Suprapubic skin (tissue), 4 donors: Measurements from ENCODE around the gene UXS1. TPM values are rescaled to one million over a fixed set of nuclear protein-coding genes. Genes with fewer than 3 reads are reported as not detected.

ENCODE experiments used
- DNase-seq, 2 donors: peaks; one replicate each; pipeline ENCODE4 v3.0.0-alpha.2; 2019; ENCODE audit warnings: low spot score in 2 of 2
- H3K27ac ChIP-seq: fragments of 200-600 bp; sonication (generic); one replicate; pipeline ENCODE4 v1.5.1; 2019
- H3K27me3 ChIP-seq: fragments of 200-600 bp; sonication (generic); one replicate; pipeline ENCODE4 v1.5.1; 2019
- H3K36me3 ChIP-seq: fragments of 200-600 bp; sonication (generic); one replicate; pipeline ENCODE4 v1.5.1; 2019
- H3K4me1 ChIP-seq: fragments of 200-600 bp; sonication (generic); one replicate; pipeline ENCODE4 v1.5.1; 2019
- H3K4me3 ChIP-seq: fragments of 200-600 bp; sonication (generic); one replicate; pipeline ENCODE4 v1.5.1; 2019; ENCODE audit warnings: mild to moderate bottlenecking
- H3K9me3 ChIP-seq: fragments of 200-600 bp; sonication (generic); one replicate; pipeline ENCODE4 v1.5.1; 2019
- EP300 ChIP-seq: sonication (generic); formaldehyde crosslinking; IDR thresholded peaks from one replicate; pipeline ENCODE4 v1.6.1; 2017; ENCODE audit warnings: antibody characterized with exemption
- POLR2A ChIP-seq, 2 donors: fragments of 450-650 bp; IDR thresholded peaks; one replicate each; pipeline ENCODE4 v1.6.1; 2017; ENCODE audit warnings: antibody characterized with exemption in 2 of 2, mild to moderate bottlenecking in 2 of 2, moderate library complexity in 2 of 2
- POLR2AphosphoS5 ChIP-seq, 3 donors: sonication (generic); formaldehyde crosslinking; IDR thresholded peaks; one replicate each; pipeline ENCODE4 v1.6.1; 2017; ENCODE audit warnings: antibody characterized with exemption in 3 of 3
- WGBS: methylation state at CpG from one replicate; pipeline ENCODE4 v1.1.5; 2018; 5-methylcytosine and 5-hydroxymethylcytosine counted together
- total RNA-seq, 4 donors: library from RNA; depleted of rRNA; stranded (reverse); fragments of >200 nt; gene quantifications; one replicate each; pipeline ENCODE4 v1.1.0, GENCODE V29; 2016
- TF ChIP-seq, protein P1 (sequence below), 2 donors: fragments of 200-600 bp in 1 of 2; fragments of 450-650 bp in 1 of 2; sonication (generic) in 1 of 2; IDR thresholded peaks; one replicate each; pipeline ENCODE4 v1.5.1; 2016 to 2019; ENCODE audit warnings: antibody characterized with exemption in 2 of 2, mild to moderate bottlenecking in 1 of 2, moderate library complexity in 1 of 2

UXS1 gene
- total RNA-seq, 4 donors from 2014 or later = 24.6 to 73.3 (median 58.7) TPM

DNA sequence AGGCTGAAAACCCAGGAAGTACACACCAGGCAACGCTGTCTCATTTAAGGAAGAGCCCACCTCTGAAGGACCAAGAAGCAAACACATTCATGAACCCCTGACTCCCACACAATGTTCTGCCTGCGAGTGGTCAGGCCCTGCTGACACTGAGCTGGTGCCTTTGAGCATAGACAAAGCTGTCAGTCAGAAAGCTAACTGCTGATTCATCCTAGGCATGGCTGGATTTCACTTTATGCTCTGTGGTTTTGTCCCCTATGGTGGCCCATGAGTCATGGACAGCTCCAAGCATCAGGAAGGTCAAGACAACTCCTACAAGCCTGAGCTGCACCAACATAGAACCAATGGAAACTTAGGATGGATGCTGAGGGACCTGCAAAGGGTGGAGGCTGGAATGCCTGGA lies 78.9 kb downstream of the UXS1 start:
- H3K27ac ChIP-seq = no peak overlapping the region

DNA sequence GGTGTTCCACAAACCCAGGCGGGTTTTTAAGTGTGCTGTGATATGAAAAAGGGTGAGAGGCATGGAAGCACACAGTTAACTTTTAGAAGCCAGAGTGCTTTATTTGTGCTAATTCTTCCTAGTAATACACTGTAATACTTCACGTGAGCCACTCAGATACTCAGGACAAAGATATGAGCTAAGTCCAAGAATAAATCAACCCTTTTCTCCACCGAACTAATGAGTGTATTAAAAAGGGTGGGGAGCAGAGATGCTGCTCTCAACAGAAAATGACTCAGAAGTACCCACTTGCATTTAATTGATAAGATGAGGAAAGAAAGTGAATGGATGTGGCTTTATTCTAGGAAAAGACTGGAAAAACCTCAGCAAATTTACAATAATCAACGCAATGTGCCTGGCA lies 79.9 kb downstream of the UXS1 start:
- Histone ChIP-seq H3K27me3 (no peaks in the 10 kb centered on the region), H3K9me3 (no peaks in the 10 kb centered on the region), H3K4me1 (peaks cover 4% of the 10 kb centered on the region), H3K4me3 (no peak overlapping the region), H3K27ac (no peak overlapping the region), H3K36me3 (peaks cover 40% of the 10 kb centered on the region)
- TF ChIP-seq, protein P1, sequence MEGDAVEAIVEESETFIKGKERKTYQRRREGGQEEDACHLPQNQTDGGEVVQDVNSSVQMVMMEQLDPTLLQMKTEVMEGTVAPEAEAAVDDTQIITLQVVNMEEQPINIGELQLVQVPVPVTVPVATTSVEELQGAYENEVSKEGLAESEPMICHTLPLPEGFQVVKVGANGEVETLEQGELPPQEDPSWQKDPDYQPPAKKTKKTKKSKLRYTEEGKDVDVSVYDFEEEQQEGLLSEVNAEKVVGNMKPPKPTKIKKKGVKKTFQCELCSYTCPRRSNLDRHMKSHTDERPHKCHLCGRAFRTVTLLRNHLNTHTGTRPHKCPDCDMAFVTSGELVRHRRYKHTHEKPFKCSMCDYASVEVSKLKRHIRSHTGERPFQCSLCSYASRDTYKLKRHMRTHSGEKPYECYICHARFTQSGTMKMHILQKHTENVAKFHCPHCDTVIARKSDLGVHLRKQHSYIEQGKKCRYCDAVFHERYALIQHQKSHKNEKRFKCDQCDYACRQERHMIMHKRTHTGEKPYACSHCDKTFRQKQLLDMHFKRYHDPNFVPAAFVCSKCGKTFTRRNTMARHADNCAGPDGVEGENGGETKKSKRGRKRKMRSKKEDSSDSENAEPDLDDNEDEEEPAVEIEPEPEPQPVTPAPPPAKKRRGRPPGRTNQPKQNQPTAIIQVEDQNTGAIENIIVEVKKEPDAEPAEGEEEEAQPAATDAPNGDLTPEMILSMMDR (IDR thresholded peaks at IDR 0.05) = no peak
- WGBS = 92% methylated on average over 4 of the region's 4 CpGs
- DNase-seq = no peak

More for the DNA sequence above, 78.9 kb downstream of the UXS1 start:
- peaks cover 31% of the 10 kb centered on the region for H3K36me3 ChIP-seq
- H3K4me3 ChIP-seq = no peak overlapping the region
- peaks cover 4% of the 10 kb centered on the region for H3K4me1 ChIP-seq
- WGBS = 86% methylated on average over 2 of the region's 2 CpGs
- no peak for DNase-seq
- H3K27me3 ChIP-seq = no peaks in the 10 kb centered on the region
- no peaks in the 10 kb centered on the region for H3K9me3 ChIP-seq
- TF ChIP-seq POLR2AphosphoS5 (IDR thresholded peaks at IDR 0.05) = no peak
- no peak for TF ChIP-seq POLR2A (IDR thresholded peaks at IDR 0.05)

DNA sequence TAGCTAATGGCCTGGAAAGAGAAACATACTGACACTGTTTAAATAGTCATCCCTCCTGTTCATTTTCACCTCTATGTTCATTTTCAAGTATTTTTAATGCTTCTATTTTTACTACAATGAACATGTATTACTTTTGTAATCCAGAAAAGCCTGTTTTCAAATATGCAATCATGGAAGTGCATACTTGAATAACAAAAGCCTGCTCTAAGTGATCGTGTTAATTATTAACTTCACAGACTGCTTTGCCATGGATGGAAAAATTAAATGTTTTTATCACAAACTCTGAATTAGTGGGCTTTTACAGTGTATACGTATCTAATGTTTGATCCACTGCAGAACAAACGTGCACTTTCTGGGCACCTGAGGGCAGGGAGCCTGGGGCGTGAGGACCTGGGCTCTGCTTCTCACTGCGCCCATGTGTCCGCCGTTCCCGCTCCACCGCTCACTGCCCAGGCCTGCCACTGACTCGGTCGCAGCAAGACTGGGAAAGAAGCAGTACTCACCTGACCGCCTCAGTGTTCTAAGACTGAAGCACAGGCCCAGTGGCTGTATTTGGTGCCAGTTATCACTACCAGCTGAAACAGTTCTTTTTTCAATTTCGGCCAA lies 80.6 kb downstream of the UXS1 start:
- peaks cover 40% of the 10 kb centered on the region for H3K36me3 ChIP-seq
- DNase-seq = no peak
- no peak overlapping the region for H3K27ac ChIP-seq

DNA sequence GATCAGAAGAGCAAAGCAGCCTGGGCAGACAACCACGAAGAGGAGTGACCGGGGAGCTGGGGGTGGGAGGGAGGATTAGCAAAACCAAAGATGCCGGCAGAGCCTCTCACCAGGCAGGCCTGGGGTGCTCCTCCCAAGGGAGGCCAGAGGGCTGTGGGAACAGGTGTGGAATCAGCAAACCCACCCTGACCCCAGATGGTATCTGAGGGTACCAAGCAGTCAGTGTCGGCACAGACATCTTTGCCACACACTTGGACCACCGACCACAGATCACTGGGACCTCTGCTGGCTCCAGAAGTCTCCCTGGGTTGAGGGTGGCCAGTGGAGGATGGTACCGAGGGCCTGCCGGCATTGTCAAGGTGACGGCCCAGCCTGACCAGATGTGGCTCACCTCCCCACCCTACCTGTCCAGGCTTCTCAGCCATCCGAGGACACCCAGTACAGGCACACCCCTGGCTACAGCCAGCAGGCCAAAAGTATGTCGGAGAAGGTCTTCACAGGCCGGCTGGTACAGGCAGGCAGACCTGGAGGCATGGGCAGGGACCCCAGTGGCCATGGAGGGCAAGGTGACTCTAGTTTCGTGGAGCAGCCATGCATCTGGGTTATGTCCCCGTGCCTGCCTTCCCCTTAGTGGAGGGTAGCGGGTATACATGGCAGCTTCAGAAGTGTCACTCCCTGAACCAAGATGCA lies 82.1 kb downstream of the UXS1 start:
- H3K9me3 ChIP-seq = no peaks in the 10 kb centered on the region
- DNase-seq = no peak
- no peak overlapping the region for H3K4me3 ChIP-seq
- no peak overlapping the region for H3K27ac ChIP-seq
- no peak for TF ChIP-seq POLR2A (IDR thresholded peaks at IDR 0.05)
- TF ChIP-seq EP300 = no peak
- TF ChIP-seq, protein P1 (IDR thresholded peaks at IDR 0.05) = no peak
- TF ChIP-seq POLR2AphosphoS5 (IDR thresholded peaks at IDR 0.05) = no peak
- 95% methylated on average over 9 of the region's 14 CpGs for WGBS
- H3K27me3 ChIP-seq = no peaks in the 10 kb centered on the region
- peaks cover 36% of the 10 kb centered on the region for H3K36me3 ChIP-seq
- peaks cover 8% of the 10 kb centered on the region for H3K4me1 ChIP-seq

More for the DNA sequence above, 80.6 kb downstream of the UXS1 start:
- Histone ChIP-seq H3K4me1 (peaks cover 4% of the 10 kb centered on the region), H3K4me3 (no peak overlapping the region), H3K27me3 (no peaks in the 10 kb centered on the region), H3K9me3 (no peaks in the 10 kb centered on the region)
- TF ChIP-seq POLR2AphosphoS5 (IDR thresholded peaks at IDR 0.05) (no peak), EP300 (no peak), POLR2A (IDR thresholded peaks at IDR 0.05) (no peak)
- TF ChIP-seq, protein P1 (IDR thresholded peaks at IDR 0.05) = no peak
- WGBS = 82% methylated on average over 13 of the region's 13 CpGs

DNA sequence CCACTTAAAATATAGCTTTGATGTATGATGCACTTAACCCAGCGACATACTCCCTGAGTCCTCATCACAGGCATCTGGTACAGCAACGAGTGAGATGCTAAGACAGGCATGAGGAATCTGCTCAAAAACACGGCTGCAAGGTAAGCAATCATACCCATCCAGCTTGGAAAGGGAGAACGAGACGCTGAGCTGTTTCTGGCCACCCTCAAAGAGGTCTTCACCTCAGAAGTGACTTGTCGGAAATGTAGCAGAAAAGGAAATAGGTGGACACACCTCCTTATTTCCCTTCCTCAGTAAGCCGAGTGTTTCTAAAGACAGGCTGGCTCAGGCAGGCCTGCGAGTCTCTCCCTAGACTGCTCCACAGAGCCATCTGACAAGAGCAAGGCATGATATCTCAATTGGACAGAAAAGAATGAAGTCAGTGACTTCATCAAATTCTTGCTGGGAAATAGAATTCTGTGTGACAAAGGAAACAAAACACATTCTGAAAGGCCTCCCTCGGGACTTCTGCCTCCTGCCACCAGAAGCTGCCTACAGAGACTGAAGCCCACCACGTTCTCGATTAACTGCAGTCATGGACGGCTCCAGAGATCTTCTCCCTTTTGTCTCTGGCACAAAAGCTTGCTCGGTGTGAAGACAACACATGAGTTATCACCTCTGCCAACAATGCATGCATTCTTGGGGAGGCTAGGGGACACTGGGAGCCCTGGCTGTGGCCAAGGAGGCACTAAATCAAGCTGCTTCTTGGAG lies 84.3 kb downstream of the UXS1 start:
- DNase-seq = no peak
- Histone ChIP-seq H3K27me3 (no peaks in the 10 kb centered on the region), H3K27ac (no peak overlapping the region), H3K36me3 (peaks cover 36% of the 10 kb centered on the region), H3K9me3 (no peaks in the 10 kb centered on the region), H3K4me3 (no peak overlapping the region), H3K4me1 (peaks cover 10% of the 10 kb centered on the region)
- TF ChIP-seq EP300 (no peak), POLR2AphosphoS5 (IDR thresholded peaks at IDR 0.05) (no peak), POLR2A (IDR thresholded peaks at IDR 0.05) (no peak)
- TF ChIP-seq, protein P1 (IDR thresholded peaks at IDR 0.05) = no peak
- 90% methylated on average over 13 of the region's 13 CpGs for WGBS
